HCT116 (cell line): ENCODE data around the gene PAX2. TPM values are rescaled to one million over a fixed set of nuclear protein-coding genes. Genes with fewer than 3 reads are reported as not detected.

Source experiments
- ATAC-seq: fragments of 200-7000 bp; cut with Tn5 transposase; 2 replicates; pipeline ENCODE4 v1.9.1; 2020; ENCODE audit warnings: mild to moderate bottlenecking, moderate library complexity
- BruUV-seq: library from RNA; stranded (reverse); fragments of 400-500 nt; replicated peaks from 2 replicates; lab custom pipeline; 2021; lab: Mats Ljungman, UMichigan
- CTCF ChIA-PET: fragments of 300-600 bp; sonication (Branson Sonifier 250); formaldehyde crosslinking; loops from one replicate; lab custom pipeline; 2021; ENCODE audit warnings: antibody characterized with exemption; lab: Charles Lee
- POLR2A ChIA-PET: fragments of 300-600, 350-600 bp; sonication (Branson Sonifier 250); formaldehyde crosslinking; loops from one replicate; lab custom pipeline; 2021; ENCODE audit warnings: antibody characterized with exemption; lab: Charles Lee
- RAD21 ChIA-PET, 2 experiments: fragments of 300-600 bp; sonication (Branson Sonifier 250); formaldehyde crosslinking; loops; one replicate each; lab custom pipeline; 2023; ENCODE audit warnings: low total read pairs in 2 of 2; ENCODE audit not compliant: uncharacterized antibody in 2 of 2, unreplicated experiment in 2 of 2, low non-redundant PET in 1 of 2; lab: Charles Lee
- DNase-seq: peaks from one replicate; pipeline ENCODE4 v3.0.0-alpha.2; 2010; ENCODE audit warnings: low read depth, low spot score
- H2AFZ ChIP-seq: fragments of 200-600 bp; shearing (Covaris generic), sonication (generic); 2 replicates; pipeline ENCODE4 v1.6.1; 2017; ENCODE audit warnings: low read depth, mixed run types, mixed read lengths, antibody characterized with exemption, low read length; ENCODE audit not compliant: poor library complexity, severe bottlenecking
- H3K27ac ChIP-seq: 2 replicates; pipeline ENCODE4 v1.5.1; 2012; ENCODE audit warnings: low read depth, low read length
- H3K27me3 ChIP-seq: fragments of 200-600 bp; sonication (generic); 2 replicates; pipeline ENCODE4 v1.6.1; 2016; ENCODE audit warnings: mixed run types, low read length, mixed read lengths; ENCODE audit not compliant: insufficient read depth
- H3K36me3 ChIP-seq, 2 experiments: fragments of 200-500 bp in 1 of 2; fragments of 200-600 bp in 1 of 2; sonication (Bioruptor generic) in 1 of 2; sonication (generic) in 1 of 2; 2 replicates each; pipeline versions ENCODE4 v1.5.1 to v1.6.1; 2014 to 2016; ENCODE audit warnings: low read length in 2 of 2, inconsistent platforms in 1 of 2, mixed read lengths in 1 of 2, mixed run types in 1 of 2; ENCODE audit not compliant: insufficient read depth in 2 of 2, control insufficient read depth in 1 of 2
- H3K4me1 ChIP-seq, 2 experiments: fragments of 200-600 bp in 1 of 2; sonication (generic) in 1 of 2; 2 replicates each; pipeline versions ENCODE4 v1.5.1 to v1.6.1; 2012 to 2017; ENCODE audit warnings: low read length in 2 of 2, inconsistent platforms in 1 of 2, mild to moderate bottlenecking in 1 of 2, mixed read lengths in 1 of 2, mixed run types in 1 of 2, moderate library complexity in 1 of 2; ENCODE audit not compliant: insufficient read depth in 2 of 2, control insufficient read depth in 1 of 2
- H3K4me2 ChIP-seq: fragments of 200-600 bp; sonication (generic); 2 replicates; pipeline ENCODE4 v1.6.1; 2017; ENCODE audit warnings: mixed run types, low read length, mixed read lengths
- H3K4me3 ChIP-seq, 2 experiments: fragments of 200-600 bp in 1 of 2; sonication (generic) in 1 of 2; replicated peaks in 1 of 2; 2 replicates each; pipeline ENCODE4 v1.5.1; 2011 to 2016; ENCODE audit warnings: low read length in 2 of 2, control low read depth in 1 of 2, low read depth in 1 of 2, mild to moderate bottlenecking in 1 of 2, mixed read lengths in 1 of 2, mixed run types in 1 of 2
- H3K79me2 ChIP-seq: fragments of 200-600 bp; sonication (generic); 2 replicates; pipeline ENCODE4 v1.6.1; 2017; ENCODE audit warnings: mild to moderate bottlenecking, mixed run types, low read length, moderate library complexity, mixed read lengths; ENCODE audit not compliant: insufficient read depth
- H3K9ac ChIP-seq: fragments of 200-600 bp; sonication (generic); 2 replicates; pipeline ENCODE4 v1.6.1; 2016; ENCODE audit warnings: low read length, mixed read lengths
- H3K9me2 ChIP-seq: fragments of 200-600 bp; sonication (generic), shearing (Covaris generic); 2 replicates; pipeline ENCODE4 v1.6.1; 2017; ENCODE audit warnings: mixed run types, mild to moderate bottlenecking, moderate library complexity; ENCODE audit not compliant: insufficient read depth
- H3K9me3 ChIP-seq, 2 experiments: fragments of 200-500 bp in 1 of 2; fragments of 200-600 bp in 1 of 2; sonication (Bioruptor generic) in 1 of 2; sonication (generic) in 1 of 2; 2 replicates each; pipeline ENCODE4 v1.6.1; 2014 to 2017; ENCODE audit warnings: low read length in 2 of 2, mixed read lengths in 2 of 2, inconsistent platforms in 1 of 2, low read depth in 1 of 2, mild to moderate bottlenecking in 1 of 2, mixed run types in 1 of 2, moderate library complexity in 1 of 2; ENCODE audit not compliant: control insufficient read depth in 1 of 2, insufficient read depth in 1 of 2
- H4K20me1 ChIP-seq: fragments of 200-600 bp; sonication (generic), shearing (Covaris generic); 2 replicates; pipeline ENCODE4 v1.6.1; 2017; ENCODE audit warnings: mixed run types, mild to moderate bottlenecking, moderate library complexity; ENCODE audit not compliant: insufficient read depth
- CEBPB ChIP-seq: IDR thresholded peaks from 2 replicates; pipeline ENCODE4 v1.6.1; 2012; ENCODE audit warnings: low read depth
- EZH2 ChIP-seq: fragments of 200-600 bp; sonication (generic); IDR thresholded peaks from 2 replicates; pipeline ENCODE4 v1.6.1; 2017; ENCODE audit warnings: antibody characterized with exemption, mixed run types
- EZH2phosphoT487 ChIP-seq: fragments of 200-600 bp; IDR thresholded peaks from 2 replicates; pipeline ENCODE4 v1.6.1; 2018; ENCODE audit warnings: antibody characterized with exemption, borderline replicate concordance
- RAD21 ChIP-seq: IDR thresholded peaks from 2 replicates; pipeline ENCODE4 v1.6.1; 2012; ENCODE audit warnings: low read depth, mild to moderate bottlenecking
- SIN3A ChIP-seq: IDR thresholded peaks from 2 replicates; pipeline ENCODE4 v1.6.1; 2012; ENCODE audit warnings: low read depth
- intact Hi-C: fragments of 100-400 bp; cut with micrococcal nuclease; formaldehyde crosslinking; loops from 2 replicates; pipeline ENCODE4 v1.10.0; 2022
- total RNA-seq: library from RNA; stranded (reverse); gene quantifications from one replicate; pipeline ENCODE4 v1.2.1, GENCODE V29; 2021; ENCODE audit not compliant: unreplicated experiment
- TF ChIP-seq, protein P1 (sequence below), 3 experiments: fragments of 200-600 bp in 1 of 3; sonication (generic) in 1 of 3; IDR thresholded peaks in 2 of 3; conservative IDR thresholded peaks in 1 of 3; 2 replicates each; pipeline ENCODE4 v1.5.1; 2012 to 2017; ENCODE audit warnings: low read depth in 2 of 3, low read length in 2 of 3, antibody characterized with exemption in 1 of 3, borderline replicate concordance in 1 of 3, control low read depth in 1 of 3, mild to moderate bottlenecking in 1 of 3, mixed read lengths in 1 of 3, mixed run types in 1 of 3, moderate library complexity in 1 of 3; ENCODE audit not compliant: insufficient read depth in 1 of 3
- TF ChIP-seq, protein P2 (sequence below): IDR thresholded peaks from 2 replicates; pipeline ENCODE4 v1.6.1; 2012; ENCODE audit warnings: low read depth

PAX2 gene
- total RNA-seq, 1 experiment from 2014 or later: 5.0 TPM

GRCh38 chr10:100802196-100802595, 56.8 kb downstream of the PAX2 start (continued):
- TF ChIP-seq, protein P1, sequence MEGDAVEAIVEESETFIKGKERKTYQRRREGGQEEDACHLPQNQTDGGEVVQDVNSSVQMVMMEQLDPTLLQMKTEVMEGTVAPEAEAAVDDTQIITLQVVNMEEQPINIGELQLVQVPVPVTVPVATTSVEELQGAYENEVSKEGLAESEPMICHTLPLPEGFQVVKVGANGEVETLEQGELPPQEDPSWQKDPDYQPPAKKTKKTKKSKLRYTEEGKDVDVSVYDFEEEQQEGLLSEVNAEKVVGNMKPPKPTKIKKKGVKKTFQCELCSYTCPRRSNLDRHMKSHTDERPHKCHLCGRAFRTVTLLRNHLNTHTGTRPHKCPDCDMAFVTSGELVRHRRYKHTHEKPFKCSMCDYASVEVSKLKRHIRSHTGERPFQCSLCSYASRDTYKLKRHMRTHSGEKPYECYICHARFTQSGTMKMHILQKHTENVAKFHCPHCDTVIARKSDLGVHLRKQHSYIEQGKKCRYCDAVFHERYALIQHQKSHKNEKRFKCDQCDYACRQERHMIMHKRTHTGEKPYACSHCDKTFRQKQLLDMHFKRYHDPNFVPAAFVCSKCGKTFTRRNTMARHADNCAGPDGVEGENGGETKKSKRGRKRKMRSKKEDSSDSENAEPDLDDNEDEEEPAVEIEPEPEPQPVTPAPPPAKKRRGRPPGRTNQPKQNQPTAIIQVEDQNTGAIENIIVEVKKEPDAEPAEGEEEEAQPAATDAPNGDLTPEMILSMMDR (IDR thresholded peaks at IDR 0.05 in 2 of 3, conservative IDR thresholded peaks at IDR 0.05 in 1 of 3; ENCODE audit: borderline replicate concordance in 1 of 3, insufficient read depth in 1 of 3, low read depth in 2 of 3, low read length in 2 of 3): no peak
- TF ChIP-seq CEBPB: no peak
- TF ChIP-seq SIN3A: no peak
- no peak for TF ChIP-seq EZH2phosphoT487
- TF ChIP-seq EZH2: no peak
- no peak for TF ChIP-seq RAD21

DNA sequence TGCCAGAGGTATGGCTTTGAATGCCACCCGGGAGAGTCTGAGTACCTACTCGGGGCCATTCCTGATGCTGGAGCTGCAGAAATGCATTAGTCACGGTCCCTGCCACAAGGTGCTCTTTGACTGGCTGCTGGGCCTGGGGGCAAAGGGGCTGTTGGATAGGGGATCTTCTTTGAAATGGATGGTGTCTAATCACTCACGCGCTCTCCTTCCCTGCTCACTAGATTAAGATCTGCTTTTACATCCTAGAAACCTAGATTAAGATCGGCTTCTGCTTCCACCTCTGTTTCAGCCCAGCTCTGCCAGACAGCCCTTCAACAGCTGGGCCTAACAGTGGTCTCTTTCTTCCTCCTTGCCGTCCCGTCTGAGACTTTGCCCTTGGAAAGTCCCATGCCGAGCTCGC, 57.2 kb downstream of the PAX2 start:
- no peaks in the 10 kb centered on the region for H3K9me3 ChIP-seq

More for the DNA sequence above, 57.2 kb downstream of the PAX2 start:
- H4K20me1 ChIP-seq: no peaks in the 10 kb centered on the region
- TF ChIP-seq, protein P2, sequence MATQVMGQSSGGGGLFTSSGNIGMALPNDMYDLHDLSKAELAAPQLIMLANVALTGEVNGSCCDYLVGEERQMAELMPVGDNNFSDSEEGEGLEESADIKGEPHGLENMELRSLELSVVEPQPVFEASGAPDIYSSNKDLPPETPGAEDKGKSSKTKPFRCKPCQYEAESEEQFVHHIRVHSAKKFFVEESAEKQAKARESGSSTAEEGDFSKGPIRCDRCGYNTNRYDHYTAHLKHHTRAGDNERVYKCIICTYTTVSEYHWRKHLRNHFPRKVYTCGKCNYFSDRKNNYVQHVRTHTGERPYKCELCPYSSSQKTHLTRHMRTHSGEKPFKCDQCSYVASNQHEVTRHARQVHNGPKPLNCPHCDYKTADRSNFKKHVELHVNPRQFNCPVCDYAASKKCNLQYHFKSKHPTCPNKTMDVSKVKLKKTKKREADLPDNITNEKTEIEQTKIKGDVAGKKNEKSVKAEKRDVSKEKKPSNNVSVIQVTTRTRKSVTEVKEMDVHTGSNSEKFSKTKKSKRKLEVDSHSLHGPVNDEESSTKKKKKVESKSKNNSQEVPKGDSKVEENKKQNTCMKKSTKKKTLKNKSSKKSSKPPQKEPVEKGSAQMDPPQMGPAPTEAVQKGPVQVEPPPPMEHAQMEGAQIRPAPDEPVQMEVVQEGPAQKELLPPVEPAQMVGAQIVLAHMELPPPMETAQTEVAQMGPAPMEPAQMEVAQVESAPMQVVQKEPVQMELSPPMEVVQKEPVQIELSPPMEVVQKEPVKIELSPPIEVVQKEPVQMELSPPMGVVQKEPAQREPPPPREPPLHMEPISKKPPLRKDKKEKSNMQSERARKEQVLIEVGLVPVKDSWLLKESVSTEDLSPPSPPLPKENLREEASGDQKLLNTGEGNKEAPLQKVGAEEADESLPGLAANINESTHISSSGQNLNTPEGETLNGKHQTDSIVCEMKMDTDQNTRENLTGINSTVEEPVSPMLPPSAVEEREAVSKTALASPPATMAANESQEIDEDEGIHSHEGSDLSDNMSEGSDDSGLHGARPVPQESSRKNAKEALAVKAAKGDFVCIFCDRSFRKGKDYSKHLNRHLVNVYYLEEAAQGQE: no peak
- RAD21 ChIA-PET: no interaction called here
- no peaks in the 10 kb centered on the region for H3K36me3 ChIP-seq
- no peak overlapping the region for H3K4me3 ChIP-seq
- intact Hi-C loops: no loop called here
- H3K4me1 ChIP-seq: no peaks in the 10 kb centered on the region
- ATAC-seq: no peak
- H3K27ac ChIP-seq: no peak overlapping the region
- no peak overlapping the region for H3K9ac ChIP-seq
- POLR2A ChIA-PET: interaction anchor here (1.3 kb wide), 1 partner anchor 8 kb away, joined by 3 read pairs; no protein-coding TSS in a partner anchor
- H3K79me2 ChIP-seq: no peaks in the 10 kb centered on the region
- no peaks in the 10 kb centered on the region for H3K9me2 ChIP-seq
- CTCF ChIA-PET: no interaction called here
- DNase-seq: no peak
- no peak overlapping the region for H2AFZ ChIP-seq
- no TSS peak for BruUV-seq
- H3K27me3 ChIP-seq: no peaks in the 10 kb centered on the region
- H3K4me2 ChIP-seq: no peak overlapping the region
